Thoracic aorta (tissue), 2 donors: ENCODE results near the gene RALGAPA1. TPM values are rescaled to one million over a fixed set of nuclear protein-coding genes. Genes with fewer than 3 reads are reported as not detected.

Experiments used
- ATAC-seq: fragments of 150-250 bp; one replicate; pipeline ENCODE4 v1.8.0; 2017; ENCODE audit warnings: low read depth; ENCODE audit not compliant: insufficient number of reproducible peaks, low FRiP score
- DNase-seq: peaks from one replicate; pipeline ENCODE4 v3.0.0-alpha.2; 2020; ENCODE audit warnings: low spot score
- H3K27ac ChIP-seq, 2 donors: fragments of 200-600 bp; sonication (generic); 1 replicate in 1 of 2; 2 replicates in 1 of 2; pipeline ENCODE4 v1.5.1; 2016; ENCODE audit warnings: mild to moderate bottlenecking in 2 of 2, moderate library complexity in 2 of 2
- H3K27me3 ChIP-seq: fragments of 200-600 bp; sonication (generic); replicated peaks from 2 replicates; pipeline ENCODE4 v1.6.0; 2016; ENCODE audit warnings: mild to moderate bottlenecking; ENCODE audit not compliant: insufficient read depth
- H3K36me3 ChIP-seq: fragments of 200-600 bp; sonication (generic); one replicate; pipeline ENCODE4 v1.5.1; 2016
- H3K4me1 ChIP-seq, 2 donors: fragments of 200-600 bp; sonication (generic); 1 replicate in 1 of 2; 2 replicates in 1 of 2; pipeline versions ENCODE4 v1.5.1 to v1.6.0; 2016; ENCODE audit warnings: low read depth in 2 of 2, mild to moderate bottlenecking in 1 of 2; ENCODE audit not compliant: control insufficient read depth in 1 of 2
- H3K4me3 ChIP-seq: fragments of 200-600 bp; sonication (generic); 2 replicates; pipeline ENCODE4 v1.5.1; 2016; ENCODE audit warnings: mild to moderate bottlenecking
- H3K9me3 ChIP-seq: fragments of 200-600 bp; sonication (generic); 2 replicates; pipeline ENCODE4 v1.5.1; 2016
- total RNA-seq, 2 donors: library from RNA; depleted of rRNA; stranded (reverse); fragments of >200 nt; gene quantifications; one replicate each; pipeline versions ENCODE4 v1.1.0 to v1.2.3, GENCODE V29; 2016
- TF ChIP-seq, protein P1 (sequence below): fragments of 200-600 bp; sonication (generic); IDR thresholded peaks from one replicate; pipeline ENCODE4 v1.5.1; 2019; ENCODE audit warnings: antibody characterized with exemption

The RALGAPA1 gene
- total RNA-seq, 2 donors from 2014 or later, result 73.2 to 88.0 TPM

- ATAC-seq (no peak), DNase-seq (no peak)
- no peaks in the 10 kb centered on the region for H3K9me3 ChIP-seq
- H3K27me3 ChIP-seq, result no peaks in the 10 kb centered on the region
- TF ChIP-seq, protein P1, sequence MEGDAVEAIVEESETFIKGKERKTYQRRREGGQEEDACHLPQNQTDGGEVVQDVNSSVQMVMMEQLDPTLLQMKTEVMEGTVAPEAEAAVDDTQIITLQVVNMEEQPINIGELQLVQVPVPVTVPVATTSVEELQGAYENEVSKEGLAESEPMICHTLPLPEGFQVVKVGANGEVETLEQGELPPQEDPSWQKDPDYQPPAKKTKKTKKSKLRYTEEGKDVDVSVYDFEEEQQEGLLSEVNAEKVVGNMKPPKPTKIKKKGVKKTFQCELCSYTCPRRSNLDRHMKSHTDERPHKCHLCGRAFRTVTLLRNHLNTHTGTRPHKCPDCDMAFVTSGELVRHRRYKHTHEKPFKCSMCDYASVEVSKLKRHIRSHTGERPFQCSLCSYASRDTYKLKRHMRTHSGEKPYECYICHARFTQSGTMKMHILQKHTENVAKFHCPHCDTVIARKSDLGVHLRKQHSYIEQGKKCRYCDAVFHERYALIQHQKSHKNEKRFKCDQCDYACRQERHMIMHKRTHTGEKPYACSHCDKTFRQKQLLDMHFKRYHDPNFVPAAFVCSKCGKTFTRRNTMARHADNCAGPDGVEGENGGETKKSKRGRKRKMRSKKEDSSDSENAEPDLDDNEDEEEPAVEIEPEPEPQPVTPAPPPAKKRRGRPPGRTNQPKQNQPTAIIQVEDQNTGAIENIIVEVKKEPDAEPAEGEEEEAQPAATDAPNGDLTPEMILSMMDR, result no peak
- no peaks in the 10 kb centered on the region for H3K4me1 ChIP-seq
- H3K27ac ChIP-seq, result no peak overlapping the region
- H3K4me3 ChIP-seq, result no peak overlapping the region
- H3K36me3 ChIP-seq, result peaks cover 4% of the 10 kb centered on the region
Observed at GRCh38 chr14:35578135-35578534, 231.0 kb downstream of the RALGAPA1 start.

DNA sequence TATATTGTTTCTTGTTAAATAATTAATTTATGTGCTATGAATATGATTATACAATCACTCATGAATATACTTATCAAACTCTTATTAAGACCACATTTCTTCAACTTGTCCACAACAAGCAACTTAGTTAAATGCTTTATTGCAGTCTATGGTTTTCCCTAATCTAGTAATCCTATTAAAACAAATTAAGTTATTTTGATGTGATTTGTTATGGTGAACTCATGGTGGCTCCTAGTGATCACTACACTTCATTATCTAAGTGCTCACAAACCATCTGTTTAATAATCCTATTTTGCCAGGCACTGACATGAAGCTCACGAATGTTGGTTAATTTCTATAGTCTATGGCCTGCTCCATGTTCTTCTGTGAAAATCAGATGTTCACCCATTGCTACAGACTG is 232.2 kb downstream of the RALGAPA1 start:
- ATAC-seq (no peak), DNase-seq (no peak)
- TF ChIP-seq, protein P1, result no peak
- Histone ChIP-seq H3K9me3 (no peaks in the 10 kb centered on the region), H3K4me3 (no peak overlapping the region), H3K27me3 (no peaks in the 10 kb centered on the region), H3K27ac (no peak overlapping the region), H3K36me3 (peaks cover 4% of the 10 kb centered on the region), H3K4me1 (no peaks in the 10 kb centered on the region)

DNA sequence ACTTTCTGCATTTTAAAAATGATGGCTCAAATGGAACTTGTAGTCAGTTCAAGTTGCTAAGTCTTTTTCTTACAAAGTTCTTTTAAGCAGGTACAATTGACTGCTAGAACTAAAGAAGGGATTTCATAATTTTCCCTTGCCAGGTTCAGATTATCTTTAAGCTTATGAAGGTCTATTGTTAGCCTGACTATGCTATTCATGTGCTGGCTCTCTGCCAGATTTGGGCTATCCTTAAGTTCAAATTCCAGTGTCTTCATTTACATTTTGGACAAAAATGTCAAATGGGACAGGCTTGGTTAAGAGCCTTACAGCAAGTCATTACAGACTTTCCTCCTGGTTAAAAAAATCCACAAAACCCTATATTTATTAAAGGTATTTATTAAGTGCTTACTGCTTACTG is 232.8 kb downstream of the RALGAPA1 start:
- H3K36me3 ChIP-seq, result peaks cover 4% of the 10 kb centered on the region
- no peak overlapping the region for H3K27ac ChIP-seq
- H3K9me3 ChIP-seq, result no peaks in the 10 kb centered on the region
- DNase-seq, result no peak
- ATAC-seq, result no peak
- H3K27me3 ChIP-seq, result no peaks in the 10 kb centered on the region
- TF ChIP-seq, protein P1, result no peak
- H3K4me1 ChIP-seq, result no peaks in the 10 kb centered on the region
- H3K4me3 ChIP-seq, result no peak overlapping the region

DNA sequence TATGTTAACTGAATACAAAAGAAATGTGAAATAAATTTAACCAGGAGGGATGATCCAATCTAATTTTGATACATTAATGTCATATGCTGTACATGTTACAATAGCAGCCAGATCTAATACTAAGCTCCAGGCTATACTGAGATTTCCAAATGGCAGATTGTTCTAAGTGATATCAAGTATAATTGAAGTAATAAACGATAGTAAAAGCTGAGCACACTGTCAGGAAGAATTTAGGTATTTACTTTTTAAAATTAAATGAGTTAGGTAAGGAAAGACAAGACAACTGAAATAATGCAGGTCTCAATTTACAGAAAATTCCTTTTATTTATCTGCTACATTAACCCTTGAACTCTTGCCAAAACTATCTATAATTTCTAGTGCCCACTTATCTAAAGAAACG is 235.2 kb downstream of the RALGAPA1 start:
- TF ChIP-seq, protein P1, result no peak
- H3K4me1 ChIP-seq, result no peaks in the 10 kb centered on the region
- peaks cover 3% of the 10 kb centered on the region for H3K36me3 ChIP-seq
- ATAC-seq, result no peak
- DNase-seq, result no peak
- no peaks in the 10 kb centered on the region for H3K27me3 ChIP-seq
- H3K9me3 ChIP-seq, result no peaks in the 10 kb centered on the region
- H3K27ac ChIP-seq, result no peak overlapping the region
- H3K4me3 ChIP-seq, result no peak overlapping the region

GRCh38 chr14:35571598-35571997 is 237.5 kb downstream of the RALGAPA1 start:
- Histone ChIP-seq H3K27me3 (no peaks in the 10 kb centered on the region), H3K36me3 (peaks cover 7% of the 10 kb centered on the region), H3K4me1 (no peaks in the 10 kb centered on the region), H3K4me3 (no peak overlapping the region), H3K9me3 (no peaks in the 10 kb centered on the region), H3K27ac (no peak overlapping the region)
- TF ChIP-seq, protein P1, result no peak
- DNase-seq, result no peak
- no peak for ATAC-seq
